Occipital lobe (tissue), 3 donors: ENCODE results near the gene PXMP2. TPM values are rescaled to one million over a fixed set of nuclear protein-coding genes. Genes with fewer than 3 reads are reported as not detected.
"Not testable (repeated sequence)": the region's sequence is repeated elsewhere in the genome, so short reads cannot be mapped to it uniquely, and the experiment has no call there.

ENCODE experiments used
- DNase-seq: peaks from one replicate; lab custom pipeline; 2025; lab: John Stamatoyannopoulos, UW
- small RNA-seq: library from RNA; depleted of rRNA; stranded (forward); fragments of <200 nt; gene quantifications from one replicate; pipeline ENCODE3, GENCODE V24; 2014
- total RNA-seq: library from RNA; depleted of rRNA; stranded (reverse); fragments of >200 nt; gene quantifications from one replicate; pipeline ENCODE4 v1.2.3, GENCODE V29; 2014

The PXMP2 gene
- total RNA-seq, 1 donor from 2014 or later: 12.2 TPM

- no peak for DNase-seq
These were observed 60.0 kb downstream of the PXMP2 start for GRCh38 chr12:132747395-132747794.

- no peak for DNase-seq
These were observed 60.5 kb downstream of the PXMP2 start for GRCh38 chr12:132747896-132748295.

GRCh38 chr12:132748319-132748718 lies 60.9 kb downstream of the PXMP2 start:
- no peak for DNase-seq

- DNase-seq: not testable (repeated sequence)
These were observed 66.3 kb downstream of the PXMP2 start for GRCh38 chr12:132753670-132754069.

GRCh38 chr12:132754160-132754932 lies 67.0 kb downstream of the PXMP2 start:
- DNase-seq: no peak

Small RNA genes within 50 kb of the gene (small RNA-seq; reads per million reads assigned to genes)
- gene RNA5SP379: not detected

Other genes starting within 250 kb of the PXMP2 start
- gene FBRSL1, start 197.4 kb upstream of the PXMP2 start, total RNA-seq: 5.3 TPM
- not detected for gene LRCOL1, start 77.0 kb upstream of the PXMP2 start, total RNA-seq
- gene P2RX2, start 68.8 kb upstream of the PXMP2 start, total RNA-seq: not detected
- 36.5 TPM for gene POLE, start 245 bp upstream of the PXMP2 start, total RNA-seq
- gene PGAM5, start 23.3 kb downstream of the PXMP2 start, total RNA-seq: 32.3 TPM
- 46.2 TPM for gene ANKLE2, start 74.2 kb downstream of the PXMP2 start, total RNA-seq
- gene GOLGA3, start 141.3 kb downstream of the PXMP2 start, total RNA-seq: 59.3 TPM
- 29.6 TPM for gene CHFR, start 200.0 kb downstream of the PXMP2 start, total RNA-seq